OCI-LY3 (cell line): Measurements from ENCODE around the gene MAGI1.

Experiments used
- H2AFZ ChIP-seq: fragments of 200-600, 300-600 bp; shearing (Covaris generic); 2 replicates; pipeline ENCODE4 v1.6.0; 2014; ENCODE audit warnings: antibody characterized with exemption, low read depth, low read length
- H3K27ac ChIP-seq: fragments of 200-600, 300-600 bp; sonication (generic); 2 replicates; pipeline ENCODE4 v1.5.1; 2014; ENCODE audit warnings: mild to moderate bottlenecking, low read length, moderate library complexity, mixed read lengths
- H3K27me3 ChIP-seq: fragments of 200-600, 300-600 bp; sonication (generic); 2 replicates; pipeline ENCODE4 v1.6.1; 2014; ENCODE audit warnings: low read depth, low read length, mixed read lengths
- H3K36me3 ChIP-seq: fragments of 200-600, 300-600 bp; sonication (generic); replicated peaks from 2 replicates; pipeline ENCODE3; 2014; ENCODE audit warnings: low read depth, low read length, mixed read lengths
- H3K4me1 ChIP-seq: fragments of 300-600, 200-600 bp; sonication (generic); 2 replicates; pipeline ENCODE4 v1.6.1; 2014; ENCODE audit warnings: low read length, mixed read lengths
- H3K4me2 ChIP-seq: fragments of 200-600, 300-600 bp; sonication (generic); 2 replicates; pipeline ENCODE4 v1.6.1; 2014; ENCODE audit warnings: low read length, mixed read lengths
- H3K4me3 ChIP-seq: fragments of 300-600, 200-600 bp; sonication (generic); 2 replicates; pipeline ENCODE4 v1.5.1; 2014; ENCODE audit warnings: antibody characterized with exemption, mild to moderate bottlenecking, low read length, moderate library complexity
- H3K79me2 ChIP-seq: fragments of 300-600, 200-600 bp; shearing (Covaris generic); 2 replicates; pipeline ENCODE4 v1.6.1; 2014; ENCODE audit warnings: mild to moderate bottlenecking, low read length, mixed read lengths
- H3K9ac ChIP-seq: fragments of 300-600, 200-600 bp; shearing (Covaris generic); 2 replicates; pipeline ENCODE4 v1.6.0; 2014; ENCODE audit warnings: mild to moderate bottlenecking, low read length, moderate library complexity
- H3K9me3 ChIP-seq: fragments of 200-600, 300-600 bp; shearing (Covaris generic); 2 replicates; pipeline ENCODE4 v1.6.1; 2014; ENCODE audit warnings: low read length, mixed read lengths; ENCODE audit not compliant: insufficient read depth
- H4K20me1 ChIP-seq: fragments of 200-600, 300-600 bp; sonication (generic); 2 replicates; pipeline ENCODE4 v1.6.1; 2016; ENCODE audit warnings: low read length, mixed read lengths; ENCODE audit not compliant: insufficient read depth
- EZH2phosphoT487 ChIP-seq: fragments of 200-600 bp; shearing (Covaris generic); IDR thresholded peaks from 2 replicates; pipeline ENCODE4 v1.6.1; 2018; ENCODE audit warnings: antibody characterized with exemption, mixed run types, low read depth
- TF ChIP-seq, protein P1 (sequence below): fragments of 200-600, 300-600 bp; sonication (generic); IDR thresholded peaks from 2 replicates; pipeline ENCODE4 v1.5.1; 2014; ENCODE audit warnings: antibody characterized with exemption, low read length, low read depth

Gene MAGI1

DNA sequence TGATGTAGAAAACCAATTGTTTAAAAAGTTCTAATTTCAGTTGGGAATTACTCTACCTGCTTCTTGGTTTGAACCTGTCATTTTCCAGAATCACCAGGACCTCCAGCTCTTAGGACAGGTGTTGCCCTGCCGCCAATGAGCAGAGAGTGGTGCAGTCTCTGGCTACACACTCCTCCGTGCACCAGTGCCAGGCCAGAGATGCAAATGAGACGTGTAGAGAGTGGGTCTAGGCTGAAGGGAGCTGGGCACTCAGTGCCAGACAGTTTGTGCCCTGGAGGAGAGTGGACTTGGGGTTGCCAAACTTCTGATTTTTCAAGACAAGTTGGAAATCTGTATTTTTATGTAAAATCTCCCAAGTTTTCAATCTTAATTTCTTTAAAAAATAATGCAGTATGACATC lies 566.2 kb downstream of the MAGI1 start:
- no peak overlapping the region for H3K27ac ChIP-seq
- H3K9ac ChIP-seq: no peak overlapping the region
- no peaks in the 10 kb centered on the region for H4K20me1 ChIP-seq
- no peak overlapping the region for H3K4me3 ChIP-seq
- H3K27me3 ChIP-seq: peaks cover 8% of the 10 kb centered on the region; the same call in 1 of the 2 replicates
- no peaks in the 10 kb centered on the region for H3K79me2 ChIP-seq
- H3K9me3 ChIP-seq: no peaks in the 10 kb centered on the region
- no peaks in the 10 kb centered on the region for H3K4me1 ChIP-seq
- TF ChIP-seq, protein P1, sequence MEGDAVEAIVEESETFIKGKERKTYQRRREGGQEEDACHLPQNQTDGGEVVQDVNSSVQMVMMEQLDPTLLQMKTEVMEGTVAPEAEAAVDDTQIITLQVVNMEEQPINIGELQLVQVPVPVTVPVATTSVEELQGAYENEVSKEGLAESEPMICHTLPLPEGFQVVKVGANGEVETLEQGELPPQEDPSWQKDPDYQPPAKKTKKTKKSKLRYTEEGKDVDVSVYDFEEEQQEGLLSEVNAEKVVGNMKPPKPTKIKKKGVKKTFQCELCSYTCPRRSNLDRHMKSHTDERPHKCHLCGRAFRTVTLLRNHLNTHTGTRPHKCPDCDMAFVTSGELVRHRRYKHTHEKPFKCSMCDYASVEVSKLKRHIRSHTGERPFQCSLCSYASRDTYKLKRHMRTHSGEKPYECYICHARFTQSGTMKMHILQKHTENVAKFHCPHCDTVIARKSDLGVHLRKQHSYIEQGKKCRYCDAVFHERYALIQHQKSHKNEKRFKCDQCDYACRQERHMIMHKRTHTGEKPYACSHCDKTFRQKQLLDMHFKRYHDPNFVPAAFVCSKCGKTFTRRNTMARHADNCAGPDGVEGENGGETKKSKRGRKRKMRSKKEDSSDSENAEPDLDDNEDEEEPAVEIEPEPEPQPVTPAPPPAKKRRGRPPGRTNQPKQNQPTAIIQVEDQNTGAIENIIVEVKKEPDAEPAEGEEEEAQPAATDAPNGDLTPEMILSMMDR: no peak
- no peak for TF ChIP-seq EZH2phosphoT487
- no peak overlapping the region for H3K4me2 ChIP-seq
- no peak overlapping the region for H2AFZ ChIP-seq
- H3K36me3 ChIP-seq: no peaks in the 10 kb centered on the region

DNA sequence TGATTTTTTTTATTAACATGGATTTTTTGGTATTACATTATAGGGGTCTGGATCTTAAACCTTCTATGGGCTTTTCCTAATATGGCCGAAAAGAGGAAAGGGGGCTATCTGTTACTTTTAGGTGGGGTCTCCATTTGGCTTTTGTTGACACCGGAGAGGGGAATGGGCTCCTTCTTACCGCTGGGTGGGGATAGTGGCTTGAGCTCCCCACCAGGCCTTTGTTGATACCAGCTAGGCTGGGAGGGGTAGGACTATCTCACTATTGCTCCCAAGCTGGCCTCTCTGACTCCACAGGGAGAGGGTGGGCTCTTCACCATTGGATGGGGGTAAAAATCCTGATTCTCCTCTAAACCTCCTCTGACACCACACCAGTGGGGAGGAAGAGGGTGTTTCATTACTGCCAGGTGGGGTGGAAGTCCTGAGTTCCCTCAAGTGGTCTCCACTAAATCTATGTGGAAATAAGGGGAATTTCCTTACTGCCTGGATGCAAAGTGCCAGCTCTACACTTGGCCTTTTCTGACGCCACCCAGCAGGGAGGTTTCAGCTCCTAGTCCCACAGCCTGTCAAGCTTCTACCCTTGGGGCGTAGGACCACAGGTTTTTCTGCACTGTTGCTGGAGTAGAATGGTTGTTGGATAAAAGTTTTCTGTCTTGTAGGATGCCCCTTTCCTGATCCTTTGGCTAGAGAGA lies 572.3 kb downstream of the MAGI1 start:
- no peaks in the 10 kb centered on the region for H4K20me1 ChIP-seq
- no peak overlapping the region for H3K27ac ChIP-seq
- H3K79me2 ChIP-seq: no peaks in the 10 kb centered on the region
- H2AFZ ChIP-seq: no peak overlapping the region
- no peak overlapping the region for H3K4me3 ChIP-seq
- H3K9ac ChIP-seq: no peak overlapping the region
- TF ChIP-seq, protein P1: no peak
- no peak for TF ChIP-seq EZH2phosphoT487
- no peaks in the 10 kb centered on the region for H3K4me1 ChIP-seq
- no peaks in the 10 kb centered on the region for H3K36me3 ChIP-seq
- no peaks in the 10 kb centered on the region for H3K27me3 ChIP-seq
- no peaks in the 10 kb centered on the region for H3K9me3 ChIP-seq
- H3K4me2 ChIP-seq: no peak overlapping the region

DNA sequence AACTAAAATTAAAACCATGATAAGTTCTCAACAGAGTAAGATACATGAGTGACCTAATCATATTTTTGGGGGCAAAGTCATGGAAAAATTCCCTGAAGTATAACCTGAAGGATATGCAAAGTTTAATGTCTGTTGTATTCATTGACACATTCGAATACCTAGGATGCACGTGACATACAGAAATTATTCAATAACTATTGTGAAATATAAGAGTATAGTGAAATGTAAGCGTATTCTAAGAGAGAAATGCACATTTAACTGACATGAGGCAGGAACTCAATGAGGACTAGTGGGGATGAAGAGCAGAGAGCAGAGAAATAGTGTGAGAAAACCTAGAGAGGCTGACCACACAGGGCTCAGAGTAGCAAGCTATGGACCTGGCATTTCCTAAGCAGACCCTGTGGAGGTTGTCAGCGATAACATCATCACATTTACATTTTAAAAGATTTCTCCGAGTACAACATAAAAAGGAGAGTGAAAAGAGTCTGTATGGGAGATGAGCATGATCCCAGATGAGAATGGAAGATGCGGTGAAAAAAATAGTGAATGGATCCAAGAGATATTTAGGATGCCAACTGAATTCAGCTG lies 588.8 kb downstream of the MAGI1 start:
- Histone ChIP-seq H3K27ac (no peak overlapping the region), H2AFZ (no peak overlapping the region), H3K4me2 (no peak overlapping the region), H3K9me3 (no peaks in the 10 kb centered on the region), H3K79me2 (no peaks in the 10 kb centered on the region), H3K36me3 (no peaks in the 10 kb centered on the region), H3K4me1 (0 out of 2 replicates have a peak, but pooled peaks cover 7% of the 10 kb centered on the region), H3K9ac (no peak overlapping the region), H3K27me3 (peaks cover 10% of the 10 kb centered on the region), H3K4me3 (no peak overlapping the region), H4K20me1 (no peaks in the 10 kb centered on the region)
- TF ChIP-seq EZH2phosphoT487: no peak
- TF ChIP-seq, protein P1: no peak

DNA sequence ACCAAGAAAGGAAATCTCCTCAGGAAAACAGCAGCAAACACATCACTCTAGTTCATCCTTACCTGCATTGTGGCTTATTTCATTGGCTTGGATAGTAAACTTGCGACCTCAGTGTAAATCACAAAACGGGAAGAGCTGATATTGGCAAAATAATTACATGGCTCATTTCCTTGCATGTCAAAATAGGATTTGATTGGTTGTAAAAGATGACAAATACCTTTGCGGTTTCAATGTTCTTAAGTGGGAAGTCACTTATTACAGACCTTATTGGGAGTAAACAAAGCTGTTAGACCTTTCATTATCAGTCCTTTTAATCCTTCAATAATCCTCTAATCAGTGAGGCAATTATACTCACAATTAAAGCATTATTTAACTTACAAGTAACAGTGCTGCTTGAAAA lies 590.6 kb downstream of the MAGI1 start:
- Histone ChIP-seq H3K27me3 (peaks cover 11% of the 10 kb centered on the region), H3K27ac (no peak overlapping the region), H3K36me3 (no peaks in the 10 kb centered on the region), H3K4me2 (no peak overlapping the region), H3K4me3 (no peak overlapping the region), H2AFZ (no peak overlapping the region), H3K4me1 (0 out of 2 replicates have a peak, but pooled peaks cover 6% of the 10 kb centered on the region), H3K9me3 (no peaks in the 10 kb centered on the region), H3K79me2 (no peaks in the 10 kb centered on the region), H3K9ac (no peak overlapping the region), H4K20me1 (no peaks in the 10 kb centered on the region)
- TF ChIP-seq, protein P1: no peak
- no peak for TF ChIP-seq EZH2phosphoT487
